GM18498 (cell line): ENCODE measurements around the gene ZDHHC14.
"Not testable (repeated sequence)": the region's sequence is repeated elsewhere in the genome, so short reads cannot be mapped to it uniquely, and the experiment has no call there.

Experiments
- ATAC-seq: cut with Tn5 transposase; IDR thresholded peaks from one replicate; pipeline ENCODE4 v1.9.1; 2021; ENCODE audit warnings: mild to moderate bottlenecking, moderate library complexity; ENCODE audit not compliant: unreplicated experiment

ZDHHC14 gene

GRCh38 chr6:157675831-157676230, 294.8 kb downstream of the ZDHHC14 start:
- ATAC-seq = no peak

DNA sequence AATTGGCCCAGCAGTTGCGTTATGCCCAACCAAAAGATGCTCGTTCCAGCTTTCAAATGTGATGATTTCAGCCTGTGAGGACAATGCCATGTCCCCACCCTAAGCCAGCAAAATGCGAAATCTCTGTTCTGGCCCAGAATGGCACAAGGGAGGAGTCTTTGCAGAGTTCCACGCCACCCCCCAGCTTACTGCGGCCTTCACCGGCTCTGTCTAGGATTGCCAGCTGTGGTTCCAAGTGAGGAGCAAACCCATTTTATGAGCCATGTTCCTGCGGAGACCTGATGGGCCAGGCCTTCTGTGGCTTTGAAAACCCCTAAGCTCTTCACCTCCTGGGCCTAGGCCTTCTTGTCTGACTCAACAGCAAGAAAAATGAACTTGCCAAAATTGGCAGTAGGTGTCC, 295.3 kb downstream of the ZDHHC14 start:
- no peak for ATAC-seq

- no peak for ATAC-seq
Measured at GRCh38 chr6:157677235-157677634, 296.2 kb downstream of the ZDHHC14 start.

DNA sequence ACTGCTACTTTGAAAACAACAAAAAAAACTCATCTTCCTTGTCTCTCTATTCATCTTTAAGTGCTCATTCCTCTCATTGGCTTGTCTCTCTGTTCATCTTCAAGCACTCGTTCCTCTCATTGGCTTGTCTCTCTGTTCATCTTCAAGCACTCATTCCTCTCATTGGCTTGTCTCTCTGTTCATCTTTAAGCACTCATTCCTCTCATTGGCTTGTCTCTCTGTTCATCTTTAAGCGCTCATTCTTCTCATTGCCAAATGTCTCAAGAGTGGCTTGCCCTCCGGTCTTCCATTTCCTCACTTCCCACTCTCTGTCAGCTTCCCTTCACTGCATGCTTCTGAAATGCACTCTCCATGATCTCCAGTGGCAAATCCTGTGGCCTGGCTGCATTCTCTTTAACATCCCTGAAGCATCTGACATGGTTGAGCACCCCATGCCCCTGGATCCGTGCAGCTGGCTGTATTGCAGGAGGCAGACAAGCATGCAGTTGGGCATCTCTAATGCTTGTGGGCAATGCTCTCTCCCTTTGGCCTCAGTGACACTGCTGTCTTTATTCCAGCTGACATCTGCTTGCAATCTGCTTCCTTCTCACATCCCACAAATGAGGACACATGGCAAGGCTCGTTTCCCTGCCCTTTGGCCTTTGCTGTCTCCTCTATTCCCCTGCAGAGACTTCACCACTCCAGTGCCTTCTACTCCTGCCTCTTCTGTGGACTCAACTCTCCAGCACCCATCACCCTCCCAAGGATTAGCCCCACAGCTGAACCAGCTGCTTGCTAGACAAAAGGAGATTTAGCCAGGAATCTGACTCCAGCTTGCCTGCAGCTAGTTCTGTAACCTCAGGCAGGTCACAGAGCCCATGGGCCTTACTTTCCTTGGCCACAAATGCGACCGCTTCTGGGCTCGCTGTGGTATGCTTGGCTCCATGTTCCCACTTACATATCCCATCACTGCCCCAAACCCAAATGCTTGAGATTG, 298.9 kb downstream of the ZDHHC14 start:
- no peak for ATAC-seq

GRCh38 chr6:157681041-157681650, 300.2 kb downstream of the ZDHHC14 start:
- no peak for ATAC-seq

- ATAC-seq = no peak
Measured at GRCh38 chr6:157682856-157683481, 302.0 kb downstream of the ZDHHC14 start.

DNA sequence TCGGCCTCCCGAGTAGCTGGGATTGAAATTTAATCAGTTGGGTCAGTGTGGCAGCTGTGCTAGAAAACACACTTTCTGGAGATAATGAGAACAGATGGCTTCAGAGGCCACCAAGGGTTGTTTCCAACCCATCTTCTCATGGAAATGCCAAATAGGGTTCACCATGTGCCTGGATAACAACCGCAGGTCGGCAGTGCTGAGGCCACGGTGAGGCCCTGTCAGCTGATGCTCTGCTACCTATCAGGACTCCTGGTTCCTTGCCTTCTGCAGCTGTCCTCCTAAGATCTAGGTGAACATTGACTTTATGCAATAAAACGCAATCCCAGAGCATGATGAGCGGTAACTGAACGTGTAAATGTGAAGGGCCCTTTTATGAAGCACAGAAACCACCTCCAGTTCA, 302.7 kb downstream of the ZDHHC14 start:
- ATAC-seq = no peak

DNA sequence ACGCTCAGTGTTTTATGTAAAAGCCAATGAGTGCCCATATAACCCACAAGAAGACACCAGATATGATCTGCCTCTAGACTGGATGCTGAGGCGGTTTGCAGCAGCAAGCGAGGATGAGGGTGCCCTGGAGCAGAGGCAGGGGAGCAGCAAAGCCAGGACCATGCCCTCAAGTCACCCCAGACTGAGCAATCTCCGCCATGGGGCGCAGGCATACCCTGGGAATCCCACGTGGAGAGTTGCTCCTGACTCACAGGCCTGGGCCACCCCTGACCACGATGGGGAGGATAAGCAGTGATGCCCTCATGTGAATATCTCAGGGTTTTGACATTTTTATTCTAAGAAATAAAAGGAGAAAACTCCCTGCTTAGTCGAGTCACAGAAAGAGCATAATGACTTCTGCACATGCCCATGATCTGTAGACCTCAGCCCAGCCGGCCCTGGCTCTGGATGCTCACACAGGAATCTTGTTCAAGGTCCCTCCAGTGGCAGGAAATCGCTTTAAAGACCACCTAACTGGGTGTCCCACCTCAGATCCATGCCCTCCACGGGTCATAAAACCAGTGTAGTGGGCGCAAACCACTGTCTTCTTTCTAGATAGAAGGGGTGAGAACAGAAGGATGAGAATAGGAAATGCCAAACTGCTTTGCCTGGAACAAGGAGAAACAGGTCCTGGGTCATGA, 303.8 kb downstream of the ZDHHC14 start:
- ATAC-seq = no peak

DNA sequence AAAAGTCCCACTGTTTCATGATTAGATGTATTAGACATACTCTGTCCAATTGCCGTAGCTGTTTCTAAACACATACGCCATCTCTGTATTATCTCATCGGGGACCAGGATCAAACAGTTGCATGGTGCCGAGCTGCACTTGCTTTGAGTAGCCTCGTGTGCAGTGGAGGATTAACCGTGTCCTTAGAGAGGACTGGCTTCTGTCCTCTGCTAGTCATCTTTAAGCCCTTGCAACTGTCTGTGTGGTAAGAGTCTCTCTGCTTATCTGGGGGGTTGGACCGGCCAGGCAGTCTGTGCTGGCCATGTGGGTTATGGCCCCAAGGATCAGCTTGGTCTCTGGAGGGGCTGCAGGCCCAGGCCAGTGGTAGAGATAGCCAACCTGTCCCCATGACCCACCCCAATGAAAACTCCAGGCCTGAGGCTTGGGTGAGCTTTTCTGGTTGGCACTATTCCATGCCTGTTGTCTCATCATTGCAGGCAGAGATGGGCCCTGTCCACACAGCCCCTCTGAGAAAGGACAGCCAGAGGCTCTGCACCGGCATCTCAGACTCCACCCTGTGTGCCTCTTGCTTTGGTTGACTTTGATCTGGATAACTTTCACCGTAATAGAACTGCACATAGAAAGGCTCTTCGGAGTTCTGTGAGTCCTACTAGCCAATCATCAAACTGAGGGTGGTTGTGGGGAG, 304.7 kb downstream of the ZDHHC14 start:
- ATAC-seq = no peak

- ATAC-seq = no peak
Measured at GRCh38 chr6:157688275-157688959, 307.4 kb downstream of the ZDHHC14 start.

DNA sequence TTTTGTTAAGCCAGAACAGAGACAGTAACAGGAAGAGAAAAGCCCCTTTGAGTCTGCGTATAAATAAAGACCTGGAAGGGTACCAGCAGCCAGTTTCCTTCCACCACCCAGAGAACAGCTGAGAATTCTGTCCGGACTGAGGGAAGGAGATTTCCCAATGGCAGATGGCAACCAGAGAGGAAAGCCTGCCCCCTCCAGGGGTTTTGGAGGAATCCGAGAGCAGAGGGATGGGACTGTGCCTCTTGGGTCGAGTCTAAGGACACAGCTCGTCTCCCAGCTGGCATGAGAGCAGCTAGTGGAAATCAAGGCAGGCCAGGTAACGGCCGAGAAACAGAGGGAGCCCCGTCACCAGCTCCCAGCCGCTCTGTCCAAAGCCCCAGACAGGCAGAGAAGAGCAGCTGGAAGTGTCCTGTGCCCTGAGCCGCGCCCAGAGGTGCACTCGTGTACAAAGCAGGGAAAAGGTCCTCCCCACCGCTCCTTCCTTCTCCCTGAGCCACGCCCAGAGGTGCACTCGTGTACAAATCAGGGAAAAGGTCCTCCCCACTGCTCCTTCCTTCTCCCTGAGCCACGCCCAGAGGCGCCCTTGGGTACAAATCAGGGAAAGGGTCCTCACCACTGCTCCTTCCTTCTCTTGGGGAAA, 308.1 kb downstream of the ZDHHC14 start:
- ATAC-seq = no peak

GRCh38 chr6:157689875-157690274, 308.9 kb downstream of the ZDHHC14 start:
- ATAC-seq = no peak

GRCh38 chr6:157690441-157691210, 309.6 kb downstream of the ZDHHC14 start:
- no peak for ATAC-seq

DNA sequence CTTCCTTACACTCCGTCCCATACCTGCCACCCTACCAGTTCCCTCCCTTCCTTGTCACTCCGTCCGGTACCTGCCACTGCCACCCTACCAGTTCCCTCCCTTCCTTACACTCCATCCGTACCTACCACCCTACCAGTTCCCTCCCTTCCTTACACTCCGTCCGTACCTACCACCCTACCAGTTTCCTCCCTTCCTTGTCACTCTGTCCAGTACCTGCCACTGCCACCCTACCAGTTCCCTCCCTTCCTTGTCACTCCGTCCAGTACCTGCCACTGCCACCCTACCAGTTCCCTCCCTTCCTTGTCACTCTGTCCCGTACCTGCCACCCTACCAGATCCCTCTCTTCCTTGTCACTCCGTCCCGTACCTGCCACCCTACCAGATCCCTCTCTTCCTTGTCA, 310.6 kb downstream of the ZDHHC14 start:
- ATAC-seq = not testable (repeated sequence)

DNA sequence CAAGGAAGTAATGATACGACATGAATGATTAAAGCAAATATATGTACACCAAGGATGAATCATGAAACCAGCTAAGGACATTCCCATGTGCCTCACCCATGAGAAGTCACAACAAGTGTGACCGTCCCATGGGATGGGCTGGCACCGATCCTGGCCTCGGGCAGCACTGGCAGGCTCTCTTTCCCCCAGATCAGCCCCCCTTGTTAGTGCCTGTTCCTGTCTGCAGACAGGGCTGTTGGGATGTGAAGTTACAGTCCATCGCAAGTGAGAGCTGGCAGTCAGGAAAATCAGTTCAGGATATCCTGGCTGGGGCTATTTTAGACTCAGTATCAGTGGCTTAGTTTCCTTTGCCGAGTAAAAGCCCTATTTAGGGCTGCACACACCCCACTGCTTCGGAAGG, 312.9 kb downstream of the ZDHHC14 start:
- ATAC-seq = no peak

GRCh38 chr6:157695301-157696040, 314.5 kb downstream of the ZDHHC14 start:
- no peak for ATAC-seq

DNA sequence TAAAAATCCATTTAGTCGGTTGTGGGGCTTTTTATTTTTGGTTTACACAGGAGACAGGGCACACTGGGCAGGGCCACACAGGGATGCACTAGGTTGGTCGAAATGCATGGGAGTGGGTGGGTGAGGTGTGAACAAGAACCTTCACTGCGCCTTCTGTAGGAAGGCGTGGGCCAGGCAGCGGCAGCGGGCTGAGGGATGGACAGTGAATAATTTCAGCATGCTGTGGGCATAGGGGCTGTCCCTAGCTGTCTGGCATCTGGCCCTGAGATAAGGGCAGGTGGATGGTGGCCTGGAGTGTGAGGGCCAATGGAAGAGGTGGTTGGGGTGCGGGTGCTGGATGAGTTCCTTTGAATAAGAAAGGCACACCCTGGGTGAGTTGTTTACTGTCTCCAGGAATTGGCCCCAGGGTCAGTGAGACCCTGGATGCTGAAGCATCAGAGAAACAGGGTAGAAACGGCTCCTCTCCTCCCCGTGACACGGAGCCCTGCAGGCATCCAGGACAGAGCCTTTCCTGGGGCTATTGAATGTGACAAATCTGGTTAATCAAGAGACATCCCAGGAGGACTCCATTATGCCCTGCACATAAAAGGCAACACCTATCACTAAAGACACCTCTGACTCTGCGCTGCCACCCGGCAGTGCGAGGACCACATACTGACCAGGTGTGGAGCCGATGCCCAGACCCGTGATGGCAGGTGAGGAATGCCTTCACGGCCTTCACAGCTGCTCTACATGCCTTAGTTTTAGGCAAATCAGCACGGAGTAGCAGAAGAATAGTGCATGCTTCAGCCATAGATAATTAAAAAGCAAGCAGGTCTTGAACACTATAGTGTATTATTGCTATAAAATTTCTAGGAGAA, 319.0 kb downstream of the ZDHHC14 start:
- ATAC-seq = no peak
